Measurements from ENCODE around the gene FAM131B.
"Not testable (repeated sequence)": the region's sequence is repeated elsewhere in the genome, so short reads cannot be mapped to it uniquely, and the experiment has no call there.

Gene FAM131B

DNA sequence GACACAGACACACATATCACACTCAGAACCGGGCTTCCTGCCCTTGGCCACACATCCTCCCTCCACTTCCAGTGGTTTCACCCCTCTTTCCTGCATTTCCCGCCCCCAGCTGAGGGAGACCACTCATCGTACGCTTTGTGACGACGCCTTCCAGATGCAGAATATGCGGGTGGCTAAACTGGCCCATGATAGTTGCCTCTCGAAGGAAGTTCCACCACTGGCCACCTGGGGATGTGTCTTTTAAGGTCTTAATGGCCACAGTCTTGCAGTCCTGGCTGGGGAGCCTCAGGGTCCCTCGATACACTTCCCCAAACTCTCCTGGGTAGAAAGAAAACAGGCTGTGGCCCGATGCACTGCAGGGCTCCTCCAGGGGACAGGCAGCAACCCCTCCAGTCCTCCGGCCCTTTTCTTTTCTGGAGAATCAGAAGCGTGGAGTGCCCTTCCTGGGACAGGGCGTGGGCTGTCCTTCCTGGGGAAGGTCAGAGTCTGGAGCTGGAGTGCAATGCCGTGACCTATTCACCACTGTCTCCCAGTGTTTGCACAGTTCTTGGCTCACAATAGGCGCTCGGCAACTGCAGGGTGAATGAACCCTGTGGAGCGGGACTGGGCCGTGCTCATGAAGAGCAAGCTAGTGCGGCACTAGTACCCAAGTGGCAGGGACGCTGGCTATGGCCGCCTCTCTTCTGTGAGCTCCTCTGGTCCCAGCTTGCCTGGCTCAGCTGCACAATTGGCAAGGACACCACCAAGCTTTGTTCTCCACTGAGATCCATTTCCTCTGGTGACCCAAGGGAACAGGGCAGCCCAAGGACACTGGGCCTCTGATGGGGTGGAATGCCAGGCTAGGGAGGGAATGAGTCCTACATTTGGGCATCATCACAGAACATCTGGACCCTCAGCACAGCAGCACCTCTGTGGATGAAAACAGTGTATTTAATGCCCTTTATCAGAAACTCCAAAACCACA is 33.0 kb upstream of the FAM131B start:
- ChIA-PET CTCF (no interaction called here), POLR2A (interaction anchor here (1.3 kb wide), 1 partner anchor 14 kb away, joined by 5 read pairs; no protein-coding TSS in a partner anchor)
- DNase-seq (ENCODE audit: extremely low spot score): no peak
- TF ChIP-seq FOXA1 (IDR thresholded peaks at IDR 0.05) (no peak), SP1 (IDR thresholded peaks at IDR 0.05) (no peak), FOXK2 (IDR thresholded peaks at IDR 0.05) (no peak), BHLHE40 (IDR thresholded peaks at IDR 0.05; ENCODE audit: borderline replicate concordance) (no peak), ZNF384 (IDR thresholded peaks at IDR 0.05) (no peak), NFRKB (IDR thresholded peaks at IDR 0.05) (no peak), ELF4 (IDR thresholded peaks at IDR 0.05) (no peak), LEF1 (IDR thresholded peaks at IDR 0.05; ENCODE audit: borderline replicate concordance) (no peak), TARDBP (IDR thresholded peaks at IDR 0.05) (no peak), HDGF (IDR thresholded peaks at IDR 0.05; ENCODE audit: borderline replicate concordance) (no peak), SUZ12 (IDR thresholded peaks at IDR 0.05) (no peak), L3MBTL2 (conservative IDR thresholded peaks at IDR 0.05) (no peak), FOXM1 (IDR thresholded peaks at IDR 0.05; ENCODE audit: borderline replicate concordance) (no peak), ARNT (IDR thresholded peaks at IDR 0.05) (no peak)
- TF ChIP-seq, protein P1, sequence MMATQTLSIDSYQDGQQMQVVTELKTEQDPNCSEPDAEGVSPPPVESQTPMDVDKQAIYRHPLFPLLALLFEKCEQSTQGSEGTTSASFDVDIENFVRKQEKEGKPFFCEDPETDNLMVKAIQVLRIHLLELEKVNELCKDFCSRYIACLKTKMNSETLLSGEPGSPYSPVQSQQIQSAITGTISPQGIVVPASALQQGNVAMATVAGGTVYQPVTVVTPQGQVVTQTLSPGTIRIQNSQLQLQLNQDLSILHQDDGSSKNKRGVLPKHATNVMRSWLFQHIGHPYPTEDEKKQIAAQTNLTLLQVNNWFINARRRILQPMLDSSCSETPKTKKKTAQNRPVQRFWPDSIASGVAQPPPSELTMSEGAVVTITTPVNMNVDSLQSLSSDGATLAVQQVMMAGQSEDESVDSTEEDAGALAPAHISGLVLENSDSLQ (IDR thresholded peaks at IDR 0.05): no peak

DNA sequence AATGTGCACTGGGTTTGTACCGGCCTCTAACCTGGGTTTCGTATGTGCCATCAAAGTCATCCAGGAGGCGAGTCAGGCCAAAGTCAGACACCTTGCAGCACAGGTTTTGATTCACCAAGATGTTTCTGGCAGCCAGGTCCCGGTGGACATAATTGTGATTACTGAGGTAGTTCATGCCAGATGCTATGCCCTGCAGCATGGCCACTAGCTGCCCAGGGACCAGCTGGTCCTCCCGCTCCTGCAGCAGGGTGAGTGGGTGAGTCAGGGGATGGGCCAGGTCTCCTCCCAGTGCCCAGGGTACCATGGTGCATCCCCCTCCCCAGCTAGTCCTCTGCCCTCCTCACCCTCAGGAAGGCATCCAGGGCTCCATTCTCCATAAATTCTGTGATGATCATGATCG is 32.3 kb upstream of the FAM131B start:
- POLR2A ChIA-PET: no interaction called here
- DNase-seq (ENCODE audit: extremely low spot score): no peak
- CTCF ChIA-PET: no interaction called here
- no peak for TF ChIP-seq FOXK2 (IDR thresholded peaks at IDR 0.05)
- no peak for TF ChIP-seq HDGF (IDR thresholded peaks at IDR 0.05; ENCODE audit: borderline replicate concordance)

DNA sequence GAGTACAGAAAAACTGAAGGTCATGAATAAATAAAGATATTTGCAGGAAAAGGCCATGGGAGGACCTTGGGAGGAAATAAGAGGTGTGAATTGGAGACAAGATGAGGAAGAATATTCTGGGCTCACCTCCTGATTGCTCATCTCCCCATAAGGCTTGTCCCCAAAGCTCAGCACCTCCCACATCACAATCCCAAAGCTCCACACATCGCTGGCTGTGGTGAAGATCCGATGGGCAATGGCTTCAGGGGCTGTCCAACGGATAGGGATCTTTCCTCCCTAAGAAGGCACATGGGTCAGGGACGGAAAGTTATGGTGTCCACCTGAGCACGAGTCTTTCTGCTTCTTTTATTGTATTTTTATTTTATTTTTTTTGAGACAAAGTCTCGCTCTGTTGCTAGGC is 31.6 kb upstream of the FAM131B start:
- CTCF ChIA-PET: interaction anchor here (1.4 kb wide), 1 partner anchor 154 kb away, joined by 3 read pairs; no protein-coding TSS in a partner anchor
- TF ChIP-seq SP1 (IDR thresholded peaks at IDR 0.05): no peak
- TF ChIP-seq ARNT (IDR thresholded peaks at IDR 0.05): no peak
- no peak for TF ChIP-seq TARDBP (IDR thresholded peaks at IDR 0.05)
- TF ChIP-seq CTBP1 (IDR thresholded peaks at IDR 0.05; ENCODE audit: borderline replicate concordance): no peak
- TF ChIP-seq L3MBTL2 (conservative IDR thresholded peaks at IDR 0.05): no peak
- TF ChIP-seq, protein P1 (IDR thresholded peaks at IDR 0.05): no peak
- POLR2A ChIA-PET: interaction anchor here (2.5 kb wide), 1 partner anchor 13 kb away, joined by 7 read pairs; the partner anchor contains the start of gene ZYX
- DNase-seq (ENCODE audit: extremely low spot score): no peak

DNA sequence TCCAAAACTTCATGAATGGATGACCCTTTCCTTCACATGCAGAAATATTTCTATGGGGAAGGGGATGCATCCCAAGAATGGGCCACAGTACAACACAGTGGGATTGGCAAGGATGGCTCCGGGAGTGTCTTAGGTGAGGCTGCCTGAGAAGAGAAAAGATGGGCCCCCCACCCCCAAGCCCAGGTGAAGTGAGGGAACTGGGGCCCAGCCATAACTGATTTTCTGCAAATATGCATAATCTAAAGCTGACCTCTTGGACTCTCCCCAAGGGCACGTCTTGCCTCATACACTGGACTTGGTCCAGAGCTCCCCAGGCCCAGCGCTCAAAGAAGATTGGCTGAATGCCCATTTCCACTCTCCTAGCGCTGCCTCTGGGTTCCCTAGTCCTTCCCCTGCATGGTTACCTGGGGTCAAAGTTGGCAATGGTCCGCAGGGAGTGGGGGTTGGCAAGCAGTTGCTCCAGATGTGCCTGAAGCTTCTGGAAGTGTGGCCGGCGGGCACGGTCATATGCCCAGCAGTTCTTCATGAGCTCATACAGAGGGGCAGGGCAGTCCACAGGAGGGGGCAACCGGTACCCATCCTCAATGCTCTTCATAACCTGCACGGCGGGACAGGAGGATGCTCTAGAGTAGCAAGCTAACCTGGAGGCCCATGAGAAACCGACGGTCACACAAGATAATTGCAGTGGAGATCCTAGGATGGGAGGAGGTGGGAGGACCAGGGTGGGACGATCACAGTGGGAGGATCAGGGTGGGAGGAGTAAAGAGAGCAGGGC is 30.9 kb upstream of the FAM131B start:
- DNase-seq (ENCODE audit: extremely low spot score): no peak
- ChIA-PET POLR2A (interaction anchor here (1.6 to 2.5 kb wide), 2 partner anchors 9 to 12 kb away, joined by 3 to 7 read pairs; partner anchors contain the start of gene ZYX), CTCF (interaction anchor here (1.4 kb wide), 1 partner anchor 153 kb away, joined by 3 read pairs; no protein-coding TSS in a partner anchor)
- no peak for TF ChIP-seq ARNT (IDR thresholded peaks at IDR 0.05)
- TF ChIP-seq L3MBTL2 (conservative IDR thresholded peaks at IDR 0.05): no peak
- TF ChIP-seq FOXK2 (IDR thresholded peaks at IDR 0.05): no peak
- TF ChIP-seq CTBP1 (IDR thresholded peaks at IDR 0.05; ENCODE audit: borderline replicate concordance): no peak
- no peak for TF ChIP-seq ZNF384 (IDR thresholded peaks at IDR 0.05)
- no peak for TF ChIP-seq TARDBP (IDR thresholded peaks at IDR 0.05)
- TF ChIP-seq, protein P1 (IDR thresholded peaks at IDR 0.05): no peak
- no peak for TF ChIP-seq SP1 (IDR thresholded peaks at IDR 0.05)
- no peak for TF ChIP-seq HDGF (IDR thresholded peaks at IDR 0.05; ENCODE audit: borderline replicate concordance)
- TF ChIP-seq ELF4 (IDR thresholded peaks at IDR 0.05): no peak

DNA sequence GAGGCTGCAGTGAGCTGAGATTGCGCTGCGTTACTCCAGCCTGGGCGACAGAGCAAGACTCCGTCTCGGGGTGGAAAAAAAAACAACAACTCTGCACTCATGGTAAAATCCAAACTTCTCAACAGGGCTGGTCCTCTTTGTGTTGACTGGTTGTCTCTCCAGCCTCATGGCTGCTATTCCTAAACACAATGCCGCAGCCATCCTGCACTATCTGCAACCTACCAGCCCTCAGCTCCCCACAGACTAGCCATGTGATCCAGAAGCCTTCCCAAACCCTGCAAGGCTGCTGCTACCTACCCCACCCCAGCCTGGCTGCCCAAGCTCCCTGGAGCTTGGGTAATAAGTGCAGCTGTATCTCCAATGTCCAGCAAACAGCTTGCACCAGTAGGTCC is 30.4 kb upstream of the FAM131B start:
- ChIA-PET CTCF (no interaction called here), POLR2A (interaction anchor here (1.6 to 2.5 kb wide), 2 partner anchors 9 to 11 kb away, joined by 3 to 7 read pairs; partner anchors contain the start of gene ZYX)
- no peak for DNase-seq (ENCODE audit: extremely low spot score)
- TF ChIP-seq BHLHE40 (IDR thresholded peaks at IDR 0.05; ENCODE audit: borderline replicate concordance) (no peak), FOXA1 (IDR thresholded peaks at IDR 0.05) (no peak), TARDBP (IDR thresholded peaks at IDR 0.05) (no peak)

DNA sequence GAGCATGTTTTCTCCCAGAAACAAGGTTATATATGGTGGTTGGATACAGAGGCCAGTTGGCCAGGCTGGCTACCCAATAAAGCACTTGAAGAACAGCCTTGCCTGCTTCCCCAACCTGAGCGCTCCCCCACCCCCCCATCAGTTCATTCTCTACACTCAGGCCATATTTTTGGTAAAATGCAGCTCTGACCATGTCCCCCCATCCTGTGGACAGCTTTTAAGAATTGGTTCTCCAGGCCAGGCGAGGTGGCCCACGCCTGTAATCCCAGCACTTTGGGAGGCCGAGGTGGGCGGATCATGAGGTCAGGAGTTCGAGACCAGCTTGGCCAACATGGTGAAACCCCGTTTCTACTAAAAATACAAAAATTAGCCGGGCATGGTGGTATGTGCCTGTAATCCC is 29.9 kb upstream of the FAM131B start:
- not testable (repeated sequence) for DNase-seq (ENCODE audit: extremely low spot score)
- POLR2A ChIA-PET: interaction anchor here (1.6 to 2.5 kb wide), 2 partner anchors 8 to 11 kb away, joined by 3 to 7 read pairs; partner anchors contain the start of gene ZYX
- CTCF ChIA-PET: interaction anchor here (0.7 kb wide), 1 partner anchor 12 kb away, joined by 5 read pairs; no protein-coding TSS in a partner anchor

Data from HEK293T (cell line).